ENCODE data around the gene HSD11B1L.

Gene HSD11B1L

GRCh38 chr19:5667751-5668271 is 13.0 kb upstream of the HSD11B1L start:
- no peak for DNase-seq

DNA sequence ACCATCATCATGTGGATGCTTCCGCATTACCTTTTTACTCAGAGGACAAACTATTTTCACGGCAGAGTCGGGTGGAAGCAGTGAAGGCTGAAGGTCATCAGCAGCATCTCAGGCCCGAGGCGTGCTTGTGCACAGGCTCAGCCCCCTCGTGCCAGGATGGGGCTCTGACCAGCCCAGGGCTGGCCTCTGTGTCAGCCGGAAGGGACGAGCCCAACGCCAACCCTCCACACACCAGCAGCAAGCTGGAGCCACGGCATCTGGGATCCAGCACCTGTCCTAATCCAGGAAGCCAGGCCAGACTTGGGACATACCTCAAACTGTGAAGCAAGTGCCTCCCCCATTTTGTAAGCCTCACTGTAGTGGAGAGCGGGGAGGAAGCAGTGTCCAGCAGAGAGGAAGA is 11.6 kb upstream of the HSD11B1L start:
- no peak for DNase-seq

DNA sequence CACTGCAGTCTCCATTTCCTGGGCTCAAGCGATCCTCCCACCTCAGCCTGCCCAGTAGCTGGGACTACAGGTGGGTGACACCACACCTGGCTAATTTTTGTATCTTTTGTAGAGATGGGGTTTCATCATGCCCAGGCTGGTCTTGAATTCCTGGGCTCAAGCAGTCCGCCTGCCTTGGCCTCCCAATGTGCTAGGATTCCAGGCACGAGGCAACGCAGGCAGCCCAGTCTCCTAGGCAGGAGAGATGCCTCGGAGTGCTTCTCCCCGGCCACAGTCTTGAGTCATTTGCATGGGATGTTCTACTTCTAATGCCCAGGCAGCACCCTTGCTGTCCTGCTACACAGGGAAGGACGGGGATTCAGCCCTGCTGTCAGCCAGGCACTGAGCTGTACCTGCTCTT is 9.2 kb upstream of the HSD11B1L start:
- DNase-seq, result no peak

GRCh38 chr19:5672708-5673459 is 7.9 kb upstream of the HSD11B1L start:
- DNase-seq, result no peak

- no peak for DNase-seq
Observed at GRCh38 chr19:5673752-5674151, 7.1 kb upstream of the HSD11B1L start.

GRCh38 chr19:5674714-5675113 is 6.1 kb upstream of the HSD11B1L start:
- no peak for DNase-seq

DNA sequence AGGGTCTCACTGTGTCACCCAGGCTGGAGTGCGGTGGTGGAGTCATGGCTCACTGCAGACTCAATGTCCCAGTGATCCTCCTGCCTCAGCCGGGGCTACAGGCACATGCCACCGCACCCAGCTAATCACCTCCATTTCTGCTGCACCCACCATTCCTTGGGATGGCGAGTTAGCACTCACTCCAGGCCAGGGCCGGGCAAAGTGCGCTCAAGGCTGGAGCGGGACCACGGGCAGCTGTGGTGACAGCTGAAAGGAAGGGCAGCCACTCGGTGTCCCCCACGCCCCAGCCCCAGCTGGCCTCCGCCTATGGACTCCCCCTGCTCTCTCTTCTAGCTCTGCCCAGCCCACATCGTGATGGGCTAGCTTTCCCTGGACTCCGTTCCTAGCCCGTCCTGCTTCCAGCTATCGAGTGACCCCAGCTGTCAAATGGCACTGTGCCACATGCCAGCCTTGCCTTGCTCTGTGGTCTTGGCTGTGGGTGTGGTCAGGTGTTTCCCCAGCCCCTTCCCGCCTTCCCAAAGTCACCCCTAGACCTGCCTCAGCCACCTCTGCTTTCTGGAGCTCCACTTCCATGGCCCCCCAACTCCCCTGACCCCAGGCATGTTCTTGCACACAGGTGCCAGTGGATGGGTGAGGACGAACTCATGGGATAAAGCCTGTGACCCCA is 4.6 kb upstream of the HSD11B1L start:
- no peak for DNase-seq

DNA sequence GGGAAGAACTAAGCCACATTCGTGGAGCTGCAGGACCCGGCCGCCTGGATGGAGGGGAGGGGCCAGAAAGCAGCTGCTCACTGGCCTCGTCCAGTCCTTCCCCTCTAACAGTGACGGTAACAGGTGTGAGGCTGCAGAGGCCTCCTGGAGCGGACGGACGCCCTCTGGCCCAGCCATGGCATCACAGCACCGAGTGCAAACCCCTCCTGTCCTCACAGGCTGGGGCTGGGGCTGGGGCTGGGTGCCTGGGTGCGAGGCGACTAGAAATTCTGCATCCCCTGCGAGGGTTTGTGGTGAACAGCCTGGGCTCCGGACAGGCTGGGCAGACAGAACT is 4.1 kb upstream of the HSD11B1L start:
- no peak for DNase-seq

DNA sequence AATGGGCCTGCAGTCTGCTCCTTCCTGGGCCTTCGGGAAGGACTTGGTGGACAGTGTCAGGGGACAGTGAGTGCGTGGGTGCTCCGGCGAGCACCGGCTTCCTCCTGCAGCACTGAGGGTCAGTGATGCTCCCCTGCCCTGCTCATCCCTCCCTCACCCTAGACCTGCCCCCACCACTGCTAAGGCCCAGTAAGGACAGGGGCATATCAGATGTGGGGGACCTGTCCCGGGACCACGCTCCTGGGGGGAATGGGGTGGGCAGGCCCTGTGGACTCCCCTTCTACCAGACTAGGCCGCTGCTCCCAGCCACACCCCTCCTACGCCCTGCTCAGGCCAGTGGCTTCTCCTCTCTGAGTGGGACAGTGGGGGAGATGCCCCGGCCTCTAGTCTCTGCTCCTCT is 3.7 kb upstream of the HSD11B1L start:
- no peak for DNase-seq

DNA sequence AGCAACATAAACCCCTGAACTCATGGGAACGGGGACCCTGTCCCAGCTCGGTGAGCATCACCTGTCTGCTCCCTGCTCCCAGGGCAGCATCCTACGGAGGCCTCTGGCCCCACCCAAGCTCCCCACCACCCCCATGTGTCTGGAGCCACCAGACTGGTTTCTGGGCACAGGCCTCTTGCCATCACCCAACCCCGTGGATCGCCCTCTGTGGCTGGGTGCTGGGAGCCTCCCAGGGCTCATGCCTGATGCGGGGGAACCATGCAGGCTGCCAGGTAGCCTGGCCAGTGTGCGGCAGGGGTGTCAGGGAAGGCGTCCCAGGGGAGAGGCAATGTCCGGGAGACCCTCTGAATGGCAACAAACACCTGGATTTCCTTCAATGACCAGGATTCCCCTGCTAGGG is 3.2 kb upstream of the HSD11B1L start:
- DNase-seq, result no peak

DNA sequence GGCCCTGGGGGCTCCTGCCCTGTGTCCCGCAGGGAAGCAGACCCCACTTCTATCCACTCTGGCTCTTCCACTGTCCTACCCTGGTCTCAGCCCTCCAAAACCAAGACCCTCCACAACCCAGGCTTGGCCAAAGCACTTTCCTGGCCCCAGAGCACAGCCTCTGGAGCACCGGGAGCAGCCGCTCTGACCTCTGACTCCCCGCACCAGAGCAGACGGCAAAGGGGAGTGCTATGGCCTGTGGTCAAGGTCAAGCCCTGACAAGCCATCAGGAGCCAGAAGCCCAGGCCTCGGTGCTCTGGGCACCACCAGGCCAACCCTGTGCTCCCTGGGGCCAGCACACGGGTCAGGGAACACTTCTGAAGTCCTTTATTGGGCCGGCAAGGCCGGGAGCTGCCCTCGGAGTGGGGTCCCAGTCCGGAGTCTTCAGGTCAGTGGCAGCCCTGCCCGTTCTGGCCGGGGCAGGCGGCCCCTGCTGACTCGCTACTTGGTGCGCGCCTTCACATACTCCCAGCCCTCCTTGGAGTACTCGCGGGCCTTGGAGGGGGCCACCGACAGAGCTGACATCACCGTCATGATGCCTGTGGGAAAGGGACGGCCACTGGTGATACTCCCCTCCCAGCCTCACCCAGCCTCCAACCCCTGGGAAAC is 2.6 kb upstream of the HSD11B1L start:
- no peak for DNase-seq

GRCh38 chr19:5679289-5680083 is 1.3 kb upstream of the HSD11B1L start:
- DNase-seq, result no peak

- DNase-seq, result no peak
Observed at GRCh38 chr19:5680084-5680436, 767 bp upstream of the HSD11B1L start.

DNA sequence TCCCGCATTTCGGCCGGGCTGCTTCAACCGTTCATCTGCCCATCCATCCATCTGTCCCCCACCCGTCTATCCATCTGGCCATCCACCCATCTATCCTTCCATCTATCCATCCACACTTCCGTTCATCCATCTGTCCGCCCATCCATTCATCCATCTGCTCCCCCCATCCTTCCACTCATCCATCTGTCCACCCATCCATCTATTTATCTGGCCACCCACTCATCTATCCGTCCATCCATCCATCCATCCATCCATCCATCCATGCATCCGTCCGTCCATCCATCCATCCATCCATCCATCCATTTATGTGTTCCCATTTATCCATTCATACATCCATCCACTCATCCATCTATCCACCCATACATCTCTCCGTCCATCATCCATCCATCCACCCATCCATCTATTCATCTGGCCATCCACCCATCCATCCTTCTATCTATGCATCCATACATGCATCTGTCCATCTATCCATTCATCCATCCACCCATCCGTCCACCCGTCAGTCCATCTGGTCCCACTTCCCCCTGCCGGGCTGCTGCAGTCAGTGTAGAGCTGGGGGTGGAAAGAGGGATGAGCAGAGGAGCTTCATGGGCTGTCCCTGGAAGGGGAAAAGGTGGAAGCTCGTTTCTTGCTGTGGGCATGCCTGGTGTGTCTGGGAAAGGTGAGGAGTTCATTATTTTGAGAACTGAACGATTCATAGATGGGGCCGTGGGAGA is 722 bp downstream of the HSD11B1L start:
- DNase-seq, result no peak

- DNase-seq, result no peak
Observed at GRCh38 chr19:5682107-5682482, 1.3 kb downstream of the HSD11B1L start.

DNA sequence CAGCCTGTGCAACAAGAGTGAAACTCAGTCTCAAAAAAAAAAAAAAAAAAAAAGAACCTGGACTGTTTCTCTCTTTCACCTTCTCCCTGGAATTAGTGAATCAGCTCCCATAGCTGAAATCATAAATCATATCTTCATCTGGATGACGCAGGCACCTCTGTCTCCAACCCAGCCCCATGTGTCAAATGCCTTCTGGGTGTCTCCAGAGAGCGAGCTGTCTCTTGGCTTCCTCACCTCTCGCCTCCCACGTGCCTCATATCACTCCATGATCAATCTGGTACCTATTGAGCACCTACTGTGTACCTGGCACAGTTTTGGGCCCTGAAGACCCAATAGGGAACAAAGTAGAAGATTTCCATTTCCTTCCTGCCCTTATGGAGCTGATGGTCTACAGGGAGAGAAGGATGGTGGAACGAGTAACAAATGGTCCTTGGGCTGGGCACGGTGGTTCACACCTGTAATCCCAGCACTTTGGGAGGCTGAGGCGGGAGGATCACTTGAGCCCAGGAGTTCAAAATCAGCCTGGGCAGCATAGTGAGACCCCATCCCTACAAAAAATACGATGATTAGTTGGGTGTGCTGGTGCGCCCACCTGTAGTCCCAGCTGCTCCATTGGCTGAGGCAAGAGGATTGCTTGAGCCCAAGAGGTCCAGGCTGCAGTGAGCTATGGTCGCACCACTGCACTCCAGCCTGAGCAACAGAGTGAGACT is 2.5 kb downstream of the HSD11B1L start:
- DNase-seq, result no peak

DNA sequence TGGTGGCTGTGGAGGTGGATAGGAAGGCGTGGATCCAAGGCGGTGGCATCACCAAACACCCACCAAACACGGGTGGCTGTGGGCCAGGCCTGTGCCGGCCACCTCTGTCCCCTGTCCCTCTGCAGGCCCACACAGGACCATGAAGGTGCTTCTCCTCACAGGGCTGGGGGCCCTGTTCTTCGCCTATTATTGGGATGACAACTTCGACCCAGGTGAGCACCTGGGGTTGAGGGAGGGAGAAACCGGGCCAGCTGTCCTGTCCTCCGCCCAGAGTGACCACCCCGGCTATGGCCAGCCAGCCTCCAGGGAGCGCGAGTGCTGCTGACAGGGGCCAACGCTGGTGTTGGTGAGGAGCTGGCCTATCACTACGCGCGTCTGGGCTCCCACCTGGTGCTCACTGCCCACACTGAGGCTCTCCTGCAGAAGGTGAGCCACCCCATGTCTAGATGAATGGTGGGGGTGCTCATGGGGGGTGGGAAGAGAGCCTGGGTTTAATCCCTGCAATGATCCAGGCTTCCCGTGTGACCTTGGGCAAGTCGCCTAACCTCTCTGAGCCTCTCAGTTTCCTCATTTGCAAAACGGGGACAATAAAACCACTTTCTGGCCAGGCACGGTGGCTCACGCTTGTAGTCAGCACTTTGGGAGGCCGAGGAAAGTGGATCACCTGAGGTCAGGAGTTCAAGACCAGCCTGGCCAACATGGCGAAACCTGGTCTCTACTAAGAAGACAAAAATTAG is 4.0 kb downstream of the HSD11B1L start:
- no peak for DNase-seq

DNA sequence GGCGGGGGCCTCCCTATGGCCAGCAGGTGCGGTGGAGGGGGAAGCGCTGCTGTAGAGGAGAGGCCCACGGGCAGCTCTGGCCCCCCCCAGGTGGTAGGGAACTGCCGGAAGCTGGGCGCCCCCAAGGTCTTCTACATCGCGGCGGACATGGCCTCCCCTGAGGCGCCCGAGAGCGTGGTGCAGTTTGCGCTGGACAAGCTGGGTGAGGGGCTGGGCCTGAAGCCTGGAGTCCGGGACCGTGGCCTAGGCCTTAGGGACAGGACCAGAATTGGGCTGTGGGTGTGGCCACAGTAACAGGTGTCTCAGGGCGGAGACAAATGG is 5.5 kb downstream of the HSD11B1L start:
- no peak for DNase-seq

GRCh38 chr19:5686647-5687359 is 6.0 kb downstream of the HSD11B1L start:
- peak; percentile 83 for DNase-seq

DNA sequence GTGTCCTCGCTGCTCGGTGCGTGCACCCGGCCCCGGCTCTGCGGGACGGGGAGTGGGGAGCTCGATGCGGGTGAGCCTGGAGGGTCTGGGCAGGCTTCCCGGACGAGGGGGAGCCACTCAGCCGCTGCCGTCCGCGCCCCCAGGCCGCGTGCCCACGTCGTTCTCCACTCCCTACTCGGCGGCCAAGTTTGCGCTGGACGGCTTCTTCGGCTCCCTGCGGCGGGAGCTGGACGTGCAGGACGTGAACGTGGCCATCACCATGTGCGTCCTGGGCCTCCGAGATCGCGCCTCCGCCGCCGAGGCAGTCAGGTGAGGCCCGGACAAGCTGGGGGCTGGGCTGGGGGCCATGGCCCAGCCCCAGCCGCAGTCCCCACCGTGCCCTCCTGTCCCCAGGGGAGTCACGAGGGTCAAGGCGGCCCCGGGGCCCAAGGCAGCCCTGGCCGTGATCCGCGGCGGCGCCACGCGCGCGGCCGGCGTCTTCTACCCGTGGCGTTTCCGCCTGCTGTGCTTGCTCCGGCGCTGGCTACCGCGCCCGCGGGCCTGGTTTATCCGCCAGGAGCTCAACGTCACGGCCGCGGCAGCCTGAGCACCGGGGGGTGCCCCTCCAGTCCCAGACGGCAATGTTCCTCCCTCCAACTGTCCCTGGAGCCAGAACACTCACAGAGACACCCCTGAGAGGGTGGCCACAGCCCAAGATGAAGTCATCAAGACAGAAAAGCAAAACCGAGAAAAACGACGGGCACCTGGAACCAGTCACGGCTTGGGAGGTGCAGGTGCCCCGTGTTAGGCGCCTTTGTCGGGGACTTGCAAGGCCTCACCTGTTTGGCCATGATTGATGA is 6.8 kb downstream of the HSD11B1L start:
- DNase-seq, result no peak
